Subcutaneous abdominal adipose tissue (tissue), 5 donors: ENCODE measurements around the gene SPTSSB.

ENCODE experiments used
- H3K27ac ChIP-seq: one replicate; pipeline ENCODE4 v1.7.0; 2013; ENCODE audit warnings: low read depth, mild to moderate bottlenecking, inconsistent platforms, low read length, moderate library complexity
- H3K27me3 ChIP-seq, 5 donors: one replicate each; pipeline ENCODE4 v1.7.0; 2013; ENCODE audit warnings: low read length in 5 of 5, inconsistent platforms in 1 of 5; ENCODE audit not compliant: control insufficient read depth in 5 of 5, insufficient read depth in 4 of 5
- H3K36me3 ChIP-seq, 5 donors: one replicate each; pipeline ENCODE4 v1.7.0; 2013; ENCODE audit warnings: low read length in 5 of 5; ENCODE audit not compliant: control insufficient read depth in 5 of 5, insufficient read depth in 5 of 5
- H3K4me1 ChIP-seq, 5 donors: one replicate each; pipeline ENCODE4 v1.7.0; 2013; ENCODE audit warnings: low read length in 5 of 5, mild to moderate bottlenecking in 3 of 5, moderate library complexity in 1 of 5; ENCODE audit not compliant: control insufficient read depth in 5 of 5, insufficient read depth in 5 of 5
- H3K4me3 ChIP-seq, 5 donors: one replicate each; pipeline ENCODE4 v1.7.0; 2013; ENCODE audit warnings: low read length in 5 of 5, low read depth in 1 of 5
- H3K9ac ChIP-seq, 5 donors: one replicate each; pipeline ENCODE4 v1.7.0; 2013; ENCODE audit warnings: low read length in 5 of 5, mild to moderate bottlenecking in 4 of 5, moderate library complexity in 3 of 5
- H3K9me3 ChIP-seq, 5 donors: one replicate each; pipeline ENCODE4 v1.7.0; 2013; ENCODE audit warnings: low read length in 5 of 5; ENCODE audit not compliant: control insufficient read depth in 5 of 5
- donor health status: healthy.
- donor health status: healthy.
- donor health status: healthy.
- donor health status: healthy.
- donor health status: healthy.

Gene SPTSSB

DNA sequence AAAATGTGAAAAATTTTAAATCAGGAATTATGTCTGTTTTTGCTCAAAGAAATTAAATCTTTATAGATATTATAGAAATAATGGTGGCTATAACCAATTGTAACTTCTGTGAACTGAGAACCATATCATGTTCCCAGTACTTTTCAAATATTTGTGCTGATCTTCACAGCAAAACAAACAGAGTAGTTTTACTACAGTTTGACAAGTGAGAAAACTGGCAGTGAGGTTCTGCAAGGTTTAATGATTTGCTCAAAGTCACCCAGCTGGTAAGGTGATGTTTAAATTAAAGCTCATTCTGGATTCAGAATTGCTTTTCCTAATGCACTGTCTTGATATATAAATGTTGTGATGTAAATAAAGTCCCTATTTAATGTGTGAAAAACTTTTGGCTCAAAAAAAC is 22.0 kb upstream of the SPTSSB start:
- Histone ChIP-seq H3K4me3 (no peak overlapping the region), H3K9ac (no peak overlapping the region), H3K27ac (no peak overlapping the region), H3K36me3 (no peaks in the 10 kb centered on the region), H3K4me1 (no peaks in the 10 kb centered on the region), H3K27me3 (no peaks in the 10 kb centered on the region), H3K9me3 (no peaks in the 10 kb centered on the region)

GRCh38 chr3:161392853-161393252 is 21.5 kb upstream of the SPTSSB start:
- H3K27me3 ChIP-seq, result no peaks in the 10 kb centered on the region
- H3K9ac ChIP-seq, result no peak overlapping the region
- H3K27ac ChIP-seq, result no peak overlapping the region
- no peaks in the 10 kb centered on the region for H3K36me3 ChIP-seq
- H3K4me3 ChIP-seq, result no peak overlapping the region
- H3K4me1 ChIP-seq, result peaks cover 0 to under 1% (median 0%) of the 10 kb centered on the region in 5 donors
- no peaks in the 10 kb centered on the region for H3K9me3 ChIP-seq

- no peaks in the 10 kb centered on the region for H3K27me3 ChIP-seq
- no peaks in the 10 kb centered on the region for H3K9me3 ChIP-seq
- peaks cover 0 to 5% (median 0%) of the 10 kb centered on the region in 5 donors for H3K4me1 ChIP-seq
- H3K9ac ChIP-seq, result no peak overlapping the region
- H3K36me3 ChIP-seq, result no peaks in the 10 kb centered on the region
- no peak overlapping the region for H3K27ac ChIP-seq
- no peak overlapping the region for H3K4me3 ChIP-seq
Observed at GRCh38 chr3:161390200-161390599, 18.9 kb upstream of the SPTSSB start.

- Histone ChIP-seq H3K27me3 (no peaks in the 10 kb centered on the region), H3K4me1 (peaks cover 0 to 5% (median 0%) of the 10 kb centered on the region in 5 donors), H3K36me3 (no peaks in the 10 kb centered on the region), H3K9me3 (no peaks in the 10 kb centered on the region), H3K4me3 (no peak overlapping the region), H3K27ac (no peak overlapping the region), H3K9ac (no peak overlapping the region)
Observed at GRCh38 chr3:161389445-161390035, 18.2 kb upstream of the SPTSSB start.

DNA sequence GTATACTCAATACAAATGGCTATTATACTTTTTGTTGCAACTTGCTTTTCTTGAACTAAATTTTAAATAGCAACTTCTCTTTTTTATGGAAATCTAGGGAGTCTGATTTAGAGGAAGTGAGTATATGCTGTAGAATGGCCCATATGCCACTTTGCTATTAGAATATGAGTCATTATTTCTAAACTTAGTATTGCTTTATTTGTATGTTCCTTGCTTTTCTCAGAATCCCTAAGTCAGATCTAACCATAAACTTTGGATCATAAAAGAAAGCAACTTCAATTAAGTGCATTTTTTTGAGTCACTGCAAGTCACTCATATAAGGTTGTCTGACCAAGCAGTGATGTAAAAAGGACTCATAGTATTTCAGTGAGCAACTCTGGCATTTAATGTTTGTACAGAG is 17.5 kb upstream of the SPTSSB start:
- Histone ChIP-seq H3K27ac (no peak overlapping the region), H3K4me3 (no peak overlapping the region), H3K4me1 (peaks cover 0 to 5% (median 0%) of the 10 kb centered on the region in 5 donors), H3K36me3 (no peaks in the 10 kb centered on the region), H3K27me3 (no peaks in the 10 kb centered on the region), H3K9me3 (no peaks in the 10 kb centered on the region), H3K9ac (no peak overlapping the region)

DNA sequence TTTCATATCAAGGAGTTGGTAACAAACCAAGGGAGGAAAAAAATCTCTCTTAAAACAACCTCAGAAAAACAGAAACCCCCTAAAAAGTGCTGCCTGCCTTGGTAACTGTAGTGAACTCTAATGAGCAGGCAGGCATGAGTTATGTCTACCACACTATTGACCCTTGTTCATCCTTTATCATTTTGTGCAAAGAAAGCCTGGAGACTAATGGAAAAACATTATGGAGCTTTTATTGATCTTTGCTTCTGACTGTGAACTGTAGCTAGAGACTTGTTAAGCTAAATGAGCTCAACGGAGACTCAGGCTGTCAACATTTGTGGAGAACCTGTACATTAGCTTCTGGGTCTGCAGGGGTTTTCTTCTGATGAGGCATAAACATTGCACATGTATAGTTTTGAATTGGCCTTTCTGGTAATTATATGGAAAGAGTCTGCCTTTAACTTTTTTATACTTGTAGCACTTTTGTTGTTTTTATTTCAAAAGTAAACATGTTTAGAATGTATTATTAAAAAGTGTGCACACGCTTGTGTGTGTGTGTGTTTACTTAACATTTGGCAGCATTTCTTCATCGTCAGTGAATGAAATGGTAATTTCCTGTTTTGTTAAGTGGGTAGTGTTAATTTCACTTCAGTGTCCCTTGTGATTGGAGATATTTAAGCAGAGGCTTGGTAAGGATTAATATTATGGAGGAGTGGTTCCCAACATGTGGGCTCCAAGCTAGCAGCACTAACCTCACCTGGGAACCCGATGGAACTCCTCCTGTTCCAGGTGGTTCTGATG is 15.9 kb upstream of the SPTSSB start:
- peaks cover 0 to 5% (median 0%) of the 10 kb centered on the region in 5 donors for H3K4me1 ChIP-seq
- no peaks in the 10 kb centered on the region for H3K36me3 ChIP-seq
- H3K4me3 ChIP-seq, result no peak overlapping the region
- H3K27me3 ChIP-seq, result no peaks in the 10 kb centered on the region
- no peaks in the 10 kb centered on the region for H3K9me3 ChIP-seq
- no peak overlapping the region for H3K27ac ChIP-seq
- H3K9ac ChIP-seq, result no peak overlapping the region

DNA sequence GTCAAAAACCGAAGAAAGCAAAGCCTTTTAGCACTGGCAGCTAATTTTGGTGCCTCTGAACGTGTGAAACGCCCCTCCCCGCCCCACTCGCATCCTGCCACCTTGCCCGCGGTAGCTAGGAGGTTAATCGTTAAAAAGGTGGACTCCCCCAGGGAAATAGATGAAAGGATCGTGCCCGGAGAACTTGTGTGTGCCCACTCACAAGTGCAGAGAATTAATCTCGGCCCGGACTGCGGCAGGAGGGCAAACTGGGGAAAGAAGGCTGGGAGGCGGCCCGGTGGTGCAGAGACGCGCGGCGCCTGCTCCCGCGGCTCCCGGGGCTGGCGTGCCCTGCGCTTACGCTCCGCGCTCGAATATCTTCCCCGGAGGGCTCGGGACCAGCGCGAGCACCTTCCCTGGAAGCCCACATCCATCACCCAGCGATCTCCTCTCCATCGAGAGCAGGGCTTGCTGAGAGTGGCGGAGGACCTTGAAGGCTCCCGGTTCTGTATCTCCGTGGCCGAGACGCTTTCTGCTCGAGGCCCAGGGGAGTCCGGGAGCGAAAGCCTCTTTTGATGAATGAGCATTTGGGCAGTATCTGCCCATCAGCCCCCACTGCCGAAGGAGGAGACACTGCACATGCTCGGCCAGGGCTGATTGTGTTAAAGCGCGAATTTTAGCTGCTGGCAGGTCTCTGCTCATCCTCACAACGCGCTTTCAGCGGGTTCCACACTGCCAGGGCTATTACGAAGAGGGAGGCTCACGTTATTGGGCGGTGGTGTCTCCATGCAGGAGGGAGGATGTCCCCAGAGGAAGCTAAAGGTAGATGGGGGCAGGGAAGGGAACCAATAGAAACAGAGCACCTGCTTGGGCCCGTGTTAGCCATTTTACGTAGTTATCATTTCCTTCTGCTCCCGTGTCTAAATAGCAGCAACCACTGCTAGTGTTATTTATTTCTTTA is 1.3 kb upstream of the SPTSSB start:
- Histone ChIP-seq H3K36me3 (no peaks in the 10 kb centered on the region), H3K4me3 (peak overlapping the region; percentile 52 to 63 (median 62)), H3K27ac (no peak overlapping the region), H3K4me1 (peaks cover 0 to 19% (median 19%) of the 10 kb centered on the region in 5 donors), H3K9me3 (no peaks in the 10 kb centered on the region), H3K27me3 (peaks cover 10 to 24% (median 20%) of the 10 kb centered on the region in 5 donors), H3K9ac (peak overlapping the region in 3 of 5 donors; percentile 14 to 59 (median 45))

DNA sequence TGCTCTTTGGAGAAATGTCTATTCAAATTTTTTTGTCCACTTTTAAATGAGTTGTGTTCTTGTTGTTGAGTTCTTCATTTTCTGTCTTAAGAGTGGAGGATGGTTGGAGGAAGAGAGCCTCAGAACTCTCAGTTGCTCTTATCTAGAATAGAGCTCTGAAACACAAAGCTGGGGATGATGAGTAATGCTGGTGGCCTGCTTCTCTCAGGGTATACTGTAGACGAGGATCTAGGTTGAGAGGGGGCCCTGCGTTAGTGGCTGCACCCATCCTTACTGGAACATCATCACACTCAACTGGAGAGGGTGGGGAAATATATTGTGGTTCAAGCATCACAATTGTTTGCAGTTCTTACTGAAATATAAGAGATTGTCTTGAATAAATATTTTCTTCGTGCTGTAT is 1.8 kb downstream of the SPTSSB start:
- H3K27ac ChIP-seq, result no peak overlapping the region
- peaks cover 10 to 24% (median 20%) of the 10 kb centered on the region in 5 donors for H3K27me3 ChIP-seq
- no peak overlapping the region for H3K9ac ChIP-seq
- H3K36me3 ChIP-seq, result no peaks in the 10 kb centered on the region
- H3K4me1 ChIP-seq, result peaks cover 0 to 19% (median 19%) of the 10 kb centered on the region in 5 donors
- no peaks in the 10 kb centered on the region for H3K9me3 ChIP-seq
- H3K4me3 ChIP-seq, result no peak overlapping the region

DNA sequence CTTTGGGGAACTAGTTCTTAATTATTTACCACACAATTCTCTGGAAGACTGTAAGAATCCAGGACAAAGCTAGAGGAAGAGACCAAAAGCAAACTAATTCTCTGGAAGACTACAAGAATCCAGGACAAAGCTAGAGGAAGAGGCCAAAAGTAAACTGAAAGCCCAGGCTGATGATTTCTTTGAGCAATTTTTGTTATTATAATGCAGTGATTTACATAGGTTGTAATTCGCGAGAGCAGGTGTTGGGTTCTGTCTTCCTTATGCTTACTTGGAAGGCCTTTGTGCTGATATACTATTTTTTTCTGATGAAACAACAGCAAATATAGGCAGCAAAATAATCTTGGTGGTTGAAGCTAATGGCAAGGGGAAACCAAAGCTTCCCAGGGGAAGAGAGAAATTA is 5.2 kb downstream of the SPTSSB start:
- H3K36me3 ChIP-seq, result no peaks in the 10 kb centered on the region
- no peak overlapping the region for H3K9ac ChIP-seq
- no peak overlapping the region for H3K4me3 ChIP-seq
- H3K4me1 ChIP-seq, result peaks cover 0 to under 1% (median 0%) of the 10 kb centered on the region in 5 donors
- H3K9me3 ChIP-seq, result no peaks in the 10 kb centered on the region
- peaks cover 0 to 6% (median 4%) of the 10 kb centered on the region in 5 donors for H3K27me3 ChIP-seq
- no peak overlapping the region for H3K27ac ChIP-seq
